Stimulated activated CD8-positive, alpha-beta memory T cell treated with anti-CD3 and anti-CD28 coated beads, Interleukin-15, amount 100 ng/mL, for 4 hours (primary cell): ENCODE data around the gene OR10AD1.
"Not testable (repeated sequence)": the region's sequence is repeated elsewhere in the genome, so short reads cannot be mapped to it uniquely, and the experiment has no call there.

ENCODE experiments used
- DNase-seq, 2 donors: peaks; one replicate each; pipeline ENCODE4 v3.0.0-alpha.2; 2020; ENCODE audit warnings: low read depth in 2 of 2

The OR10AD1 gene

DNA sequence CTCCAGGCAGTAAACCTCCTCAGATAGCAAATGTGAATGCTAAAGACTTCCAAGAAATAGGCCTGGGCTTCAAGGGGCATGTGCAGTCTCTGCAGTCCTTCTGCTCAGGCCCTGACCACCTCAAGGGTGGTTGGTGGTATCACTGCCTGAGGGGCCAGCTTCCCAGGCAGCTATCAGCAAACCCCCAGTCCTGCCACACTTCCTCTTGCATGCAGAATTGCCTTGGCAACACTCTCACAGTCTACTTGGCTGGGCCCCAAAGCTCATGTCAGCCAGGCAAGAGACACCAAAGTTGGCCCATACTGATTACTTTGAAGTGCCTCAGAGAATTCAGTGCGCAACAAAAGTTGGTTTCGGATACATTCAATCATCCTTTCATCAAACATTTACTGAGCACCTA lies 42.3 kb downstream of the OR10AD1 start:
- no peak for DNase-seq

DNA sequence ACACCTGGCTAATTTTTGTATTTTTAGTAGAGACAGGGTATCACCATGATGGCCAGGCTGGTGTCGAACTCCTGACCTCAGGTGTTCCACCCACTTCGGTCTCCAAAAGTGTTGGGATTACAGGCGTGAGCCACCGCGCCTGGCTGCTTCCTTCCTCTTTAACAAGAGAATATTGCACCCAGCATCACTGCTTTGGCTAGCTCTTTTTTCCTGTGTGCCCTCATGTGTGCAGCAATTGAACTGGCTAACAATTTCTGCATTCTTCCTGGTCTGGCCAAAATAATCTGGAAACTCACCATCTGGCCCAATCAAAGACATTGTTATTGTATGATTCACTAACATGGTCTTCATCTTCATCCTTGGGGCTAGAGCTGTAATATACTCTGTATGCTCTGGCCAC lies 43.0 kb downstream of the OR10AD1 start:
- no peak for DNase-seq

GRCh38 chr12:48157889-48158370 lies 45.2 kb downstream of the OR10AD1 start:
- no peak for DNase-seq

DNA sequence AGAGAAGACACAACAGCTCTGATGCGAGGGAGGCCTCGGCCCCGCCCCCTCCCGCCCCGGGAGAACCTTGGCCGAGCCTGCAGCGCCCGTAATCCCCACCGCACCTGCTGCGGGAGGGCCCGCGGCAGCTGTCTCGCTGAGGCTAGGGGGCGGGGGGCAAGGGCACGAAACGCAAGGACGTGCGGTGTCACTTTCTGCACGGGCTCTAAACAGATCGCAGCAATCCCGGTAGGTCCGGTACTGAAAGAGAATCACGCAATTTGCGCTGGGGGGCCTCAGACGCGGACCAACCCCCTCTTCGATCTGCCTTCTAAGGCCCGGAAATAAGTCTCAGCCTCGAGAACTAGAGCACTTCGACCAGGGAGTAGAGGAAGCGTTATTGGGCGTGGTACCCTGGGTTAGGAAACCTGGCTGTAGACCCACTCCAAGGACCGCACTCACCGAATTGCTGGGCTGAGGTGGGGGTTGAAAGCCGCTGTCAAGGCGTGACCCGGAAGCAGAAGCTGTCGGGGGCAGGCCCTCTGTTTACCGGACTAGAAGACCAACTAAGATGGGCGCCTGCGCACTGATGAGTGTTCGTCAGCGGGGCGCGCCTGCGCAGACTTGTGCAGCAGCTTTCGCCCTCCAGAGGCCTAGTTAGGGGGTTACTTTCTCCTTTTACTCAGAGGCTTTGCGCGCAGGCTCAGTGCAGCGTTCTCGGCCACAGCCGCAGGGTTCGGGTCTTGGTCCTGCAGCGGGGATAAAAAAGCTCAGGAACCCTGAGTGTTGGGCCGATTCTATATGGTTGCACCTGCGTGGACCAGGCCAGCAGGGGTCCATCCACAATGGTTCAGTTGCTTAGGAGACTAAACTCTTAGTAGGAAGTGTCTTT lies 45.8 kb downstream of the OR10AD1 start, which contains the start of gene ASB8:
ASB8 (minus strand) TSS at position 498 of the 871 bp plus-strand sequence. CDS start 4,019 bp downstream, outside the sequence.
- DNase-seq, result peak; percentile 98 to 99

- no peak for DNase-seq
Observed at GRCh38 chr12:48156652-48157017, 46.5 kb downstream of the OR10AD1 start.

DNA sequence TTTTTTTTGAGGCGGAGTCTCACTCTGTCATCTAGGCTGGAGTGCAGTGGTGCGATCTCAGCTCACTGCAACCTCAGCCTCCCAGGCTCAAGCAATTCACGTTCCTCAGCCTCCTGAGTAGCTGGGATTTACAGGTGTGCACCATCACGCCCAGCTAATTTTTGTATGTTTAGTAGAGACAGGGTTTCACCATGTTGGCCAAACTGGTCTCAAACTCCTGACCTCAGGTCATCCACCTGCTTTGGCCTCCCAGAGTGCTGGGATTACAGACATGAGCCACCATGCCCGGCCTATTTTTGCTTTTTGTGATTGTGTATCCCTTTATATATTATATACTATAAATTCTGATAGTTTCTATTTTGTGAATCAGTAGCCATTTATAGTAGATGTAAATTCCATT lies 47.3 kb downstream of the OR10AD1 start:
- DNase-seq, result not testable (repeated sequence)
